Thyroid gland (tissue), 4 donors: ENCODE results near the gene INAVA. TPM values are rescaled to one million over a fixed set of nuclear protein-coding genes. Genes with fewer than 3 reads are reported as not detected.
"Not testable (repeated sequence)": the region's sequence is repeated elsewhere in the genome, so short reads cannot be mapped to it uniquely, and the experiment has no call there.

Experiments
- DNase-seq, 2 donors: peaks; one replicate each; pipeline ENCODE4 v3.0.0-alpha.2; 2019
- H3K27ac ChIP-seq, 3 donors: fragments of 200-600 bp; sonication (generic); 1 replicate in 2 of 3; 2 replicates in 1 of 3; pipeline ENCODE4 v1.5.1; 2016 to 2019; ENCODE audit warnings: mild to moderate bottlenecking in 1 of 3, moderate library complexity in 1 of 3
- H3K27me3 ChIP-seq: fragments of 200-600 bp; sonication (generic); one replicate; pipeline ENCODE4 v1.5.1; 2019
- H3K36me3 ChIP-seq, 2 donors: fragments of 200-600 bp; sonication (generic); one replicate each; pipeline ENCODE4 v1.5.1; 2016 to 2019
- H3K4me1 ChIP-seq, 2 donors: fragments of 200-600 bp; sonication (generic); one replicate each; pipeline ENCODE4 v1.5.1; 2017 to 2019
- H3K4me3 ChIP-seq, 3 donors: fragments of 200-600 bp; sonication (generic); replicated peaks in 1 of 3; 1 replicate in 2 of 3; 2 replicates in 1 of 3; pipeline ENCODE4 v1.5.1; 2016; ENCODE audit warnings: mild to moderate bottlenecking in 1 of 3
- H3K9me3 ChIP-seq: fragments of 200-600 bp; sonication (generic); one replicate; pipeline ENCODE4 v1.5.1; 2017
- CTCF ChIP-seq, 6 experiments: fragments of 200-600 bp in 3 of 6; fragments of 450-650 bp in 3 of 6; sonication (generic) in 3 of 6; IDR thresholded peaks; one replicate each; pipeline ENCODE4 v1.5.1; 2016 to 2019; ENCODE audit warnings: antibody characterized with exemption in 6 of 6, mild to moderate bottlenecking in 2 of 6, inconsistent platforms in 1 of 6, moderate library complexity in 1 of 6
- POLR2A ChIP-seq, 2 donors: fragments of 450-650 bp; IDR thresholded peaks; one replicate each; pipeline ENCODE4 v1.6.1; 2017; ENCODE audit warnings: antibody characterized with exemption in 2 of 2, mild to moderate bottlenecking in 2 of 2, moderate library complexity in 1 of 2
- WGBS, 2 donors: methylation state at CpG; one replicate each; pipeline ENCODE4 v1.1.5; 2017; 5-methylcytosine and 5-hydroxymethylcytosine counted together
- intact Hi-C: fragments of 100-400 bp; cut with DNase I; formaldehyde crosslinking; loops from one replicate; pipeline ENCODE4 v1.15.1; 2023
- small RNA-seq: library from RNA; depleted of rRNA; stranded (forward); fragments of <200 nt; gene quantifications from one replicate; pipeline ENCODE3, GENCODE V24; 2016
- total RNA-seq, 4 donors: library from RNA; depleted of rRNA; stranded (reverse); fragments of >200 nt; gene quantifications; one replicate each; pipeline ENCODE4 v1.2.3, GENCODE V29; 2016

The INAVA gene
- total RNA-seq, 4 donors from 2014 or later: 0.27 TPM; not detected in 3

DNA sequence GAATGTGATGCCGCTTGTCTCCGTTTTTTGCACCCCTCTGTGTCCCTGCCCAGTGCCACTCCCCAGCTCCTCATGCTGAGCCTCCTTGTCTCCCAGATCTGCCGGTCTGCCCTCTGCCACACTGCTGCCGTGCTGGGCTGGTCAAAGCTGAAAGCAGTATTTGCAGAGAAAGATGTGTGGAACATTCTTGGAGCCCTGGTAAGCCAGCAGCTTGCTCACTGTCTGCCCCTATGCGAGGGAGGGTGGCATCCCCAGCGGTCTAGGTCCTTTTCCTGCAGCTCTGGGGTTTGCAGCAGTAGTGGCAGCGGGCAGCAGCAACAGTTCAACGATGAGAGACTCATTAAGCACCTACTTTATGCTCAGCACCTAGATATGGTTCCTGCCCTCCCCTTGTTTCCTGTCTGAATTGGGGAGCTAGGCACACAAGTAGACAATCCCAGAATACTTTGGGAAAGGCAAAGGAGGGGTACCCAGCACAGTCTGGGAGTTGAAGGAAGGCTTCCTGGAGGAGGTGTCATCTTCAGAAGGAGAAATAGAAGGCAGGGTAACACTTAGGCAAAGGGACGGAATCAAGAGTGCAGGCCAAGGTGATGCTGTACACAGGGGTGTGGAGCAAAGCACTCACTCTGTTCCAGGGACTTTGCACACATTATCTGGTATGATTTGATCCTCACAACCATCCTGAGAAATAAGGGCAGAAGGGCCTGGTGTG lies 65.7 kb downstream of the INAVA start:
- Histone ChIP-seq H3K27me3 (no peaks in the 10 kb centered on the region), H3K4me3 (no peak overlapping the region), H3K27ac (no peak overlapping the region), H3K4me1 (no peaks in the 10 kb centered on the region), H3K36me3 (no peaks in the 10 kb centered on the region), H3K9me3 (no peaks in the 10 kb centered on the region)
- 68 to 80% methylated on average over 9 of the region's 9 CpGs for WGBS, 2 donors
- TF ChIP-seq POLR2A (IDR thresholded peaks at IDR 0.05) (no peak), CTCF (IDR thresholded peaks at IDR 0.05) (no peak)
- intact Hi-C loops: no loop called here
- no peak for DNase-seq

- Histone ChIP-seq H3K4me3 (no peak overlapping the region), H3K27ac (no peak overlapping the region), H3K27me3 (no peaks in the 10 kb centered on the region), H3K9me3 (no peaks in the 10 kb centered on the region), H3K4me1 (no peaks in the 10 kb centered on the region), H3K36me3 (no peaks in the 10 kb centered on the region)
- 89 to 95% methylated on average over 4 of the region's 4 CpGs for WGBS, 2 donors
- TF ChIP-seq CTCF (IDR thresholded peaks at IDR 0.05): no peak
- TF ChIP-seq POLR2A (IDR thresholded peaks at IDR 0.05): no peak
- intact Hi-C loops: no loop called here
- no peak for DNase-seq
These were observed 66.2 kb downstream of the INAVA start for GRCh38 chr1:200960948-200961340.

DNA sequence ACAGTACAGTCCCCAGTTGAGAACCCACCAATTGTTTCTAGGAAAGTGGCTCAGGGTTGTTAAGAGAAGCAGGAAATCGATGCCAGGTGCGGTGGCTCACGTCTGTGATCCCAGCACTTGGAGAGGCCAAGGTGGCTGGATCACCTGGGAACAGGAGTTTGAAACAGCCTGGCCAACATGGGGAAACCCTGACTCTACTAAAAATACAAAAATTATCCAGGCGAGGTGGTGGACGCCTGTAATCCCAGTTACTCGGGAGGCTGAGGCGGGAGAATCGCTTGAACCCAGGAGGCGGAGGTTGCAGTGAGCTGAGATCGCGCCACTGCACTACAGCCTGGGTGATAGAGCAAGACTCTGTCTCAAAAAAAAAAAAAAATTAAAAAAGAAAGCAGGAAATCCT lies 67.5 kb downstream of the INAVA start:
- H3K36me3 ChIP-seq, H3K9me3 ChIP-seq, intact Hi-C loops, H3K27me3 ChIP-seq, H3K4me3 ChIP-seq, H3K4me1 ChIP-seq, H3K27ac ChIP-seq, DNase-seq: not testable (repeated sequence)
- 94% methylated on average over 11 of the region's 11 CpGs for WGBS, 2 donors

- TF ChIP-seq CTCF (IDR thresholded peaks at IDR 0.05) (no peak), POLR2A (IDR thresholded peaks at IDR 0.05) (no peak)
- intact Hi-C loops: no loop called here
- H3K9me3 ChIP-seq: no peaks in the 10 kb centered on the region
- no peaks in the 10 kb centered on the region for H3K36me3 ChIP-seq
- no peaks in the 10 kb centered on the region for H3K4me1 ChIP-seq
- no peak overlapping the region for H3K27ac ChIP-seq
- 84 to 94% methylated on average over 4 of the region's 4 CpGs for WGBS, 2 donors
- H3K27me3 ChIP-seq: no peaks in the 10 kb centered on the region
- DNase-seq: no peak
- no peak overlapping the region for H3K4me3 ChIP-seq
These were observed 67.9 kb downstream of the INAVA start for GRCh38 chr1:200962631-200963030.

GRCh38 chr1:200963076-200963475 lies 68.4 kb downstream of the INAVA start:
- no peaks in the 10 kb centered on the region for H3K27me3 ChIP-seq
- no peak for DNase-seq
- 79 to 97% methylated on average over 2 of the region's 2 CpGs for WGBS, 2 donors
- H3K9me3 ChIP-seq: no peaks in the 10 kb centered on the region
- no peak overlapping the region for H3K4me3 ChIP-seq
- TF ChIP-seq CTCF (IDR thresholded peaks at IDR 0.05): no peak
- H3K36me3 ChIP-seq: no peaks in the 10 kb centered on the region
- intact Hi-C loops: no loop called here
- H3K4me1 ChIP-seq: no peaks in the 10 kb centered on the region
- no peak overlapping the region for H3K27ac ChIP-seq

DNA sequence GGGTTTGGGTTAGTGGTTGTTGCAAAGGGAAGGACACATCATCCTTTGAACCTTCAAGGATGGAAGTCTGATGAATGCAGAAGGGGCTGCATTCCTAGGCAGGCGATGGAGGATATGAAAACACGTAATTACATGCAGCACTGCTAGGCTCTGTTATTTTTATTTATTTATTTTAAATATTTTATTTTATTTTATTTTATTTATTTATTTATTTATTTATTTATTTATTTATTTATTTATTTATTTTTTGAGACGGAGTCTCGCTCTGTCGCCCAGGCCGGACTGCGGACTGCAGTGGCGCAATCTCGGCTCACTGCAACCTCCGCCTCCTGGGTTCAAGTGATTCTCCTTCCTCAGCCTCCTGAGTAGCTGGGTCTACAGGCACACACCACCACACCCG lies 69.2 kb downstream of the INAVA start:
- H3K36me3 ChIP-seq, H3K4me3 ChIP-seq, H3K27ac ChIP-seq, H3K9me3 ChIP-seq, H3K27me3 ChIP-seq, H3K4me1 ChIP-seq, intact Hi-C loops, DNase-seq: not testable (repeated sequence)
- WGBS, 2 donors: 97 to 98% methylated on average over 11 of the region's 11 CpGs

Small RNA genes within 50 kb of the gene (small RNA-seq; reads per million reads assigned to genes)
- not detected for gene RNU6-704P

Other genes starting within 250 kb of the INAVA start
- 10 to 100 TPM; 18.3 to 33.2 (median 28.7) TPM for gene DDX59, start 225.0 kb upstream of the INAVA start, total RNA-seq
- 10 to 100 TPM; 36.3 to 53.5 (median 41.8) TPM for gene CAMSAP2, start 156.0 kb upstream of the INAVA start, total RNA-seq
- under 1 TPM in 1 of 4 donors, not detected in 3; 0.27 TPM for gene GPR25, start 21.9 kb upstream of the INAVA start, total RNA-seq
- gene KIF21B, start 128.8 kb downstream of the INAVA start, total RNA-seq: 1 to 10 TPM in 3 of 4 donors, under 1 TPM in 1; 0.89 to 1.5 (median 1.1) TPM
- gene CACNA1S, start 217.5 kb downstream of the INAVA start, total RNA-seq: not detected
- not detected for gene ASCL5, start 232.3 kb downstream of the INAVA start, total RNA-seq